HepG2 (cell line): ENCODE data around the gene GPBAR1. TPM values are rescaled to one million over a fixed set of nuclear protein-coding genes. Genes with fewer than 3 reads are reported as not detected.

Experiments used
- AKNA ChIP-seq: sonication (generic); formaldehyde crosslinking; IDR thresholded peaks from 2 replicates; pipeline ENCODE4 v1.4.0; 2020; ENCODE audit warnings: missing genetic modification reagents, borderline replicate concordance
- FOXA3 ChIP-seq: IDR thresholded peaks from 2 replicates; pipeline ENCODE4 v1.6.1; 2016; ENCODE audit warnings: missing genetic modification reagents, missing compliant biosample characterization
- FOXK2 ChIP-seq: fragments of 450-650 bp; IDR thresholded peaks from 2 replicates; pipeline ENCODE4 v1.6.1; 2016
- GATAD1 ChIP-seq: IDR thresholded peaks from 2 replicates; pipeline ENCODE4 v1.6.1; 2016; ENCODE audit warnings: missing genetic modification reagents, missing compliant biosample characterization
- HDAC6 ChIP-seq: fragments of 200-600 bp; sonication (generic); IDR thresholded peaks from 2 replicates; pipeline ENCODE4 v1.7.0; 2017; ENCODE audit warnings: mild to moderate bottlenecking, antibody characterized with exemption, low read length, low read depth
- HMGXB4 ChIP-seq, 2 experiments: sonication (generic) in 1 of 2; formaldehyde crosslinking in 1 of 2; IDR thresholded peaks; 2 replicates each; pipeline versions ENCODE4 v1.4.0 to v1.6.1; 2018 to 2020; ENCODE audit warnings: missing genetic modification reagents in 2 of 2, borderline replicate concordance in 1 of 2, low read depth in 1 of 2, mild to moderate bottlenecking in 1 of 2, missing biosample characterization in 1 of 2
- IRF1 ChIP-seq: sonication (generic); formaldehyde crosslinking; IDR thresholded peaks from 2 replicates; pipeline ENCODE4 v1.4.0; 2020; ENCODE audit warnings: low read depth, mild to moderate bottlenecking, missing genetic modification reagents
- NBN ChIP-seq: fragments of 450-650 bp; conservative IDR thresholded peaks from 2 replicates; pipeline ENCODE4 v1.6.1; 2017
- NKX3-1 ChIP-seq: sonication (generic); formaldehyde crosslinking; IDR thresholded peaks from 2 replicates; pipeline ENCODE4 v1.5.0; 2020; ENCODE audit warnings: missing genetic modification reagents
- RNF2 ChIP-seq: fragments of 450-650 bp; conservative IDR thresholded peaks from 2 replicates; pipeline ENCODE4 v1.6.1; 2016; ENCODE audit warnings: low read depth
- SRF ChIP-seq: IDR thresholded peaks from 2 replicates; pipeline ENCODE4 v1.6.1; 2011; ENCODE audit warnings: mild to moderate bottlenecking, low read depth, low read length, moderate library complexity
- XBP1 ChIP-seq: sonication (generic); formaldehyde crosslinking; IDR thresholded peaks from 2 replicates; pipeline ENCODE4 v1.5.0; 2020; ENCODE audit warnings: missing genetic modification reagents
- ZFP91 ChIP-seq: sonication (generic); formaldehyde crosslinking; IDR thresholded peaks from 2 replicates; pipeline ENCODE4 v1.9.0; 2022; ENCODE audit warnings: missing genetic modification reagents, mild to moderate bottlenecking, borderline replicate concordance
- ZNF350 ChIP-seq: sonication (generic); formaldehyde crosslinking; IDR thresholded peaks from 2 replicates; pipeline ENCODE4 v1.4.0; 2020; ENCODE audit warnings: mild to moderate bottlenecking, low read depth, missing genetic modification reagents, borderline replicate concordance
- ZNF567 ChIP-seq: sonication (generic); formaldehyde crosslinking; IDR thresholded peaks from 2 replicates; pipeline ENCODE4 v1.8.1; 2023; ENCODE audit warnings: mild to moderate bottlenecking, missing genetic modification reagents, borderline replicate concordance
- polyA plus RNA-seq, 8 experiments: library from polyadenylated mRNA; depleted of rRNA in 3 of 8; stranded (reverse) in 7 of 8; unstranded in 1 of 8; fragments of >200 nt; fragmentation: Illumina TruSeq in 4 of 8; extraction: Trizol in 4 of 8; gene quantifications; 2 replicates each; pipeline versions ENCODE4 v1.2.1 to v1.2.3, GENCODE V29; 2011 to 2016; ENCODE audit warnings: low read depth in 4 of 8, missing spikeins in 1 of 8, mixed read lengths in 1 of 8; ENCODE audit not compliant: insufficient read depth in 1 of 8
- total RNA-seq, 5 experiments: library from RNA; depleted of rRNA; stranded (reverse); fragments of >200 nt; fragmentation: Illumina TruSeq; extraction: Trizol; gene quantifications; 2 replicates each; pipeline ENCODE4 v1.2.3, GENCODE V29; 2016; ENCODE audit warnings: low read depth in 1 of 5

GPBAR1 gene
- total and polyA plus RNA-seq, 2 of the 13 experiments (the other 11 are each of a cell fraction or from before 2014, with no cell fraction given), result 0.05 to 0.09 TPM

- TF ChIP-seq HMGXB4 (CRISPR knock-in tag; IDR thresholded peaks at IDR 0.05; ENCODE audit: borderline replicate concordance in 1 of 2, low read depth in 1 of 2), result peak; percentile 88 to 89
- TF ChIP-seq AKNA, result no peak
- no peak for TF ChIP-seq FOXK2
- no peak for TF ChIP-seq HDAC6
- no peak for TF ChIP-seq ZNF567
- TF ChIP-seq ZFP91 (CRISPR knock-in tag), result peak; percentile 87
- TF ChIP-seq NKX3-1 (CRISPR knock-in tag), result 0 out of 2 replicates have a peak, but pooled peaks have one; percentile 28
- TF ChIP-seq ZNF350 (CRISPR knock-in tag), result peak; percentile 79
- TF ChIP-seq NBN, result no peak
- TF ChIP-seq GATAD1 (CRISPR knock-in tag), result peak; percentile 87
- TF ChIP-seq RNF2, result no peak
- peak; percentile 45 for TF ChIP-seq FOXA3 (CRISPR knock-in tag)
- TF ChIP-seq XBP1, result 0 out of 2 replicates have a peak, but pooled peaks have one; percentile 45
- peak; percentile 69; the same call in 1 of the 2 replicates for TF ChIP-seq IRF1 (CRISPR knock-in tag)
- no peak for TF ChIP-seq SRF
Observed at GRCh38 chr2:218216674-218217359, 44.0 kb upstream of the GPBAR1 start, which contains the start of gene ARPC2 (continued).
